ENCODE data around the gene KRT6A. TPM values are rescaled to one million over a fixed set of nuclear protein-coding genes. Genes with fewer than 3 reads are reported as not detected.

The KRT6A gene
- total and polyA plus RNA-seq, 2 of the 13 experiments (the other 11 are each of a cell fraction or from before 2014, with no cell fraction given) = 0.13 TPM; not detected in 1

GRCh38 chr12:52526511-52526951, 33.5 kb upstream of the KRT6A start (continued):
- TF ChIP-seq ZNF629 (CRISPR knock-in tag; conservative IDR thresholded peaks at IDR 0.05) (no peak), ZBTB20 (CRISPR knock-in tag; IDR thresholded peaks at IDR 0.05; ENCODE audit: borderline replicate concordance, low read depth) (no peak), THAP9 (CRISPR knock-in tag; IDR thresholded peaks at IDR 0.05; ENCODE audit: borderline replicate concordance) (no peak), ZSCAN12 (CRISPR knock-in tag; IDR thresholded peaks at IDR 0.05) (no peak), ZNF703 (CRISPR knock-in tag; IDR thresholded peaks at IDR 0.05; ENCODE audit: borderline replicate concordance) (no peak), ZNF251 (CRISPR knock-in tag; IDR thresholded peaks at IDR 0.05) (no peak)

DNA sequence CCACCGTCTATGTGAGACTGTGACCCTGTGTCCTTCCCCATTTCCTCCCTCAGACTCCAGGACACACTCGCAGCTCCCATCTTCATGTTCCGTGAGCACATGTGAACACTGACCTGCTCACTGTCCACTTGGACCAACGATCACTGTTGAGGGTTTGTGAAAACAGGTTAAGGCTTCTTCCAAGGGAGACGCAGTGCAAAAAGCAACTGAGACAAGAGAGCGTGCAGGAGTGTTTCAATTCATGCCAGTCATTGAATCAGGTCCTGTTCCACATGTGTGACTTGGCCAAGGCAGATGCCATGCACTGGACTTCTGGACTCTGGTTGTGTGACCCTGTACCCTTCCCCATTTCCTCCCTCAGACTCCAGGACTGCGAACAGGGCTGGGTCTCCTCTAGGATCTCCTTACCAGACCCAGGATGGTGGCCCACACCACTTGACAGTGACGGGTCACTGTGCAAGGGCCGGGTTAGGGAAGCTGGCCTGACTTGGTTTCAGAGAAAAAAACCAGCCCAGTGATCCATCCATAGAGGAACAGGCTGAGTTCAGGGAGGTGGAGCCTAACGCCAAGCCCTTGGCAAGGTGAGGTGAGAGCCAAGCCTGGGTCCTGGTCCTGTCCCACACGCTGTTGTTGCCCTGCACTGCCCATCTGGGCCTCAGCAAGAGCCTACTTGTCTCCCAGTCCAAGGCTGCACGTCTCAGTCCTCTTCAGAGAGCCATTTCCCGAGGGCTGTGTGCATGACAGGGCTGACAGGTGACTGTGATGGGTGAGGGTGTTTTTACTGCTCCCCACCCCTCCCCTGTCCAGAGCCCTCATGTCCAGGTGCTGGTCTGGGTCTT, 32.8 kb upstream of the KRT6A start:
- Histone ChIP-seq H3K4me3 (replicated peaks in 1 of 3; ENCODE audit: insufficient read depth in 1 of 3, low read depth in 2 of 3, low read length in 3 of 3) (no peak overlapping the region), H3K27me3 (ENCODE audit: control insufficient read depth in 1 of 2, insufficient read depth in 2 of 2, low read length in 2 of 2) (peaks cover 6 to 17% of the 10 kb centered on the region in 2 experiments; a peak in 3 of 5 replicates), H3K36me3 (replicated peaks in 1 of 2; ENCODE audit: control insufficient read depth in 1 of 2, insufficient read depth in 2 of 2, low read length in 2 of 2) (no peaks in the 10 kb centered on the region), H3K27ac (ENCODE audit: extremely low read length, insufficient read depth, low read length) (no peak overlapping the region), H3K9ac (ENCODE audit: insufficient read depth, low read depth, low read length) (no peak overlapping the region), H3K4me1 (ENCODE audit: insufficient read depth, low read length) (no peaks in the 10 kb centered on the region), H2AFZ (ENCODE audit: low read length) (no peak overlapping the region), H3K79me2 (ENCODE audit: insufficient read depth, low read length) (no peaks in the 10 kb centered on the region), H3K9me3 (ENCODE audit: low read length) (no peaks in the 10 kb centered on the region), H3K4me2 (ENCODE audit: low read depth, low read length) (no peak overlapping the region), H4K20me1 (ENCODE audit: insufficient read depth, low read length) (no peaks in the 10 kb centered on the region)
- BruUV-seq (replicated peaks) = no TSS peak
- intact Hi-C loops (cut with micrococcal nuclease; ENCODE audit: unreplicated experiment) = no loop called here
- FAIRE-seq (no peak), ATAC-seq (no peak), DNase-seq (ENCODE audit: low spot score) (no peak)
- in situ Hi-C loops (cut with HindIII; ENCODE audit: extremely low pct_ligation_motif_present, low pct_unique_long_range_greater_than_20kb) = loop anchor here (25.0 kb wide), 1 partner anchor 389 kb away; no protein-coding TSS in a partner anchor
- 14% methylated on average over 9 of the region's 13 CpGs for WGBS (ENCODE audit: low lambda C conversion rate)
- CTCF ChIA-PET (ENCODE audit: low intra/inter-chr PET ratio, low total read pairs) = no interaction called here
- POLR2A ChIA-PET = no interaction called here
- no peak for TF ChIP-seq ZNF274 (CRISPR knock-in tag; IDR thresholded peaks at IDR 0.05)
- no peak for TF ChIP-seq MED13 (CRISPR knock-in tag; IDR thresholded peaks at IDR 0.05)
- no peak for TF ChIP-seq GZF1 (CRISPR knock-in tag; IDR thresholded peaks at IDR 0.05)
- TF ChIP-seq ZNF441 (CRISPR knock-in tag; IDR thresholded peaks at IDR 0.05; ENCODE audit: borderline replicate concordance) = no peak
- no peak for TF ChIP-seq IRF2 (CRISPR knock-in tag; IDR thresholded peaks at IDR 0.05)
- TF ChIP-seq, protein P1, sequence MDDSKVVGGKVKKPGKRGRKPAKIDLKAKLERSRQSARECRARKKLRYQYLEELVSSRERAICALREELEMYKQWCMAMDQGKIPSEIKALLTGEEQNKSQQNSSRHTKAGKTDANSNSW (CRISPR knock-in tag; IDR thresholded peaks at IDR 0.05; ENCODE audit: borderline replicate concordance) = no peak
- no peak for TF ChIP-seq JUND (CRISPR knock-in tag; IDR thresholded peaks at IDR 0.05)
- TF ChIP-seq SMARCE1 (IDR thresholded peaks at IDR 0.05; ENCODE audit: borderline replicate concordance) = no peak
- TF ChIP-seq ZFX (CRISPR knock-in tag; IDR thresholded peaks at IDR 0.05; ENCODE audit: low read depth) = no peak
- TF ChIP-seq, protein P2, sequence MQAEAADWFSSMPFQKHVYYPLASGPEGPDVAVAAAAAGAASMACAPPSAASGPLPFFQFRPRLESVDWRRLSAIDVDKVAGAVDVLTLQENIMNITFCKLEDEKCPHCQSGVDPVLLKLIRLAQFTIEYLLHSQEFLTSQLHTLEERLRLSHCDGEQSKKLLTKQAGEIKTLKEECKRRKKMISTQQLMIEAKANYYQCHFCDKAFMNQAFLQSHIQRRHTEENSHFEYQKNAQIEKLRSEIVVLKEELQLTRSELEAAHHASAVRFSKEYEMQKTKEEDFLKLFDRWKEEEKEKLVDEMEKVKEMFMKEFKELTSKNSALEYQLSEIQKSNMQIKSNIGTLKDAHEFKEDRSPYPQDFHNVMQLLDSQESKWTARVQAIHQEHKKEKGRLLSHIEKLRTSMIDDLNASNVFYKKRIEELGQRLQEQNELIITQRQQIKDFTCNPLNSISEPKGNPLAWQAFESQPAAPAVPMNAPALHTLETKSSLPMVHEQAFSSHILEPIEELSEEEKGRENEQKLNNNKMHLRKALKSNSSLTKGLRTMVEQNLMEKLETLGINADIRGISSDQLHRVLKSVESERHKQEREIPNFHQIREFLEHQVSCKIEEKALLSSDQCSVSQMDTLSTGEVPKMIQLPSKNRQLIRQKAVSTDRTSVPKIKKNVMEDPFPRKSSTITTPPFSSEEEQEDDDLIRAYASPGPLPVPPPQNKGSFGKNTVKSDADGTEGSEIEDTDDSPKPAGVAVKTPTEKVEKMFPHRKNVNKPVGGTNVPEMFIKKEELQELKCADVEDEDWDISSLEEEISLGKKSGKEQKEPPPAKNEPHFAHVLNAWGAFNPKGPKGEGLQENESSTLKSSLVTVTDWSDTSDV (CRISPR knock-in tag; IDR thresholded peaks at IDR 0.05) = no peak
- TF ChIP-seq CCAR2 (optimal IDR thresholded peaks at IDR 0.05; ENCODE audit: low read depth, low read length) = no peak
- TF ChIP-seq ZNF652 (CRISPR knock-in tag; IDR thresholded peaks at IDR 0.05; ENCODE audit: borderline replicate concordance, low read depth) = no peak
